Left renal cortex interstitium (tissue), 4 donors: ENCODE results near the gene TMOD3. TPM values are rescaled to one million over a fixed set of nuclear protein-coding genes. Genes with fewer than 3 reads are reported as not detected.

Experiments used
- DNase-seq, 4 donors: peaks; one replicate each; pipeline ENCODE4 v3.0.0-alpha.2; 2013; ENCODE audit warnings: low read depth in 4 of 4, low spot score in 2 of 4, missing footprints in 1 of 4
- polyA plus RNA-seq, 4 donors: library from polyadenylated mRNA; unstranded; fragments of 120-200 nt; gene quantifications; one replicate each; pipeline ENCODE4 v1.2.1, GENCODE V29; 2013; ENCODE audit not compliant: insufficient read length in 4 of 4

The TMOD3 gene
- polyA plus RNA-seq, 4 donors, result 41.6 to 57.2 (median 48.2) TPM

DNA sequence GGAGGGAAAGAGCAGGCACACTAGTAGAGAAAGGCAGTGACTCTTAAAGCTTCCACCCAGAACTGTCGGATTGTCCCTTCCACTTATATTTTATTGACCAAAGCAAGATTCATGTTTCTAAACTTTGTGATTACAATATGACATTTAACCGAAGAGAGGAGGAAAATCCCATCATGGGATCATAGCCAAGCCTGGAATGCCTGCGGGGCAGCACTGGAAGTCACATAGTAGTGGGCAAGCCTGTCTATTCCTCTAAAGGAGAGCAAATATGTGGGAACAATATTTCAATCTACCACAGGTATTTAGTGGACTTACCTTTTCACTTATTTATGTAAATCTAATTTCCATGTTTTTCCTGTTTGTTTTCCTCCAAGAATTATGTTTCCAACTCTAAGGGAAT, 3.8 kb upstream of the TMOD3 start:
- DNase-seq, result no peak

DNA sequence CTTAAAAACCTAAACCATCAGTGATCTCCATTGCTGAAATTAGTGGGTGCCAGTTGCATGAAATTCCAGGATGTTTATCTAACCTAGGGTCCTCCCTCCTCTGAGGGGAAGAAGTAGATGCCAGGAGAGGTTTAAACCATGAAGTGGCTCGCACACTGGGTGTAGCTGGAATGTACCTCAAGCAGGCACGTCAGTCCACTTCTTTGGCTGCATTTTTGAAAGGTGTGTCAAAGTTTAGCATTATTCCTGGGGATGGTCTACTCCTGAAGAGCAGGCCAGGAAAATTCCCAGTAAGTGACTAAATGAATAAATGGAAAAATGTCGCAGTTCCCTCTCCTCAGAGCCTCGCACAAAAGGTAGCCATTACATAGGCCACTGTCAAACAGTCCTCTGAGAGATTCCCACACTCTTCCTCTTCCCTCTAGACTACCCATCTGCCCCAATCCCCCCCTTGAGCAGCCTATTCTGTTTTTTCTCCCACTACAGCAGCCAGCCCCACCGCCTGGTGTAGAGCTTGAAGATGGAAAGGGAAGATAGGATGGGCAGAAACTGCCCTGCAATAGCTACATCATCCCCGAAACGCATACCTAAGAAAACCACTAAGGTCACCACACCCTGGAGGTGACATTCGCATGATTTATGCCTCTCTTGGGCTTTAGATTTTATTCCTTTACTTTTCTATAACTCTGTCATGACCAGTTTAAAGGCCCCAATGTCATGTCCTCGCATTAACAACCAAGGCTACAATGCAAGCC, 655 bp upstream of the TMOD3 start:
- no peak for DNase-seq

DNA sequence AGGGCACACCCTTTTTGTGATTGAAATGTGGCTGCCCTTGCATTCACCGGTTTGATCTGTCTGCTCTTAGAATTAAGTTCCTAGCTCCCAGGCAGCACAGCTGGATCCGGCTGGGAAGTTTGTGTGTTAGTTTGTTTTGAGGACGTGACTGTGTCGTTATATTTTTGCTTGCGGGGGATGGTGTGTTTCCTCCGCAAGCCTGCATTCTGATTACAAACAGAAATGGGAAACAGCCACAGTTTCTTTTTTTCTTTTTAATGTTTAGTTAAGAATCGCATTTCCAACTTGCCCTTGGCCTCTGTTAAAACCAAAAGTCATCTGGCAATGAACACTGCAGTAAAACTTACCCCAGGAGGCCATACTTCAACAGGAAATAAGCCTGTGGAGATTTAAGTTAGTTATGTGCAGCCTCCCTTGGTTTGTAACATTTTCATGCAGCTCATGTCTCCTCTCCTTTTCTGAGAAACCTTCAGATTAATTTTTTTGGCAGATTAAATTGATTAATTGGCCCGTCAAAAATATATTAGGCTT, 888 bp downstream of the TMOD3 start:
- peak; percentile 63 to 78 (median 72) for DNase-seq

DNA sequence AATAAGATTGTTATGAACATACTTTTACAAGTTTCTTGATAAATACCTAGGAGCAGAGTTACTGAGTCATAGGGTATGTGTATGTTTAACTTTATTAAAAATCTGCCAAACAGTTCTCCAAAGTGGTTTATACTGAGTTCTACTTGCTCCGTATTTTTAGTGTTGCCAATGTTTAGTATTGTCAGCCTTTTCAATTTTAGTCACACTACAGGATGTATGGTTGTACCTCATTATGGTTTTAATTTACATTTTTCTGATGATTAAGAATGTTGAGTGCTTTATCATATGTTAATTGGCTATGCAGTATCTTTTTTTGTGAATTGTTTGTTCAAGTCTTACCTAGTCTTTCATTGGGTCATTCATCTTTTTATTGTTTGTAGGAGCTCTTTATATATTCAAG, 4.3 kb downstream of the TMOD3 start:
- no peak for DNase-seq

- peak in 2 of 4 donors; percentile 28 to 34 for DNase-seq
These were observed 8.4 kb downstream of the TMOD3 start for GRCh38 chr15:51837792-51838251.

DNA sequence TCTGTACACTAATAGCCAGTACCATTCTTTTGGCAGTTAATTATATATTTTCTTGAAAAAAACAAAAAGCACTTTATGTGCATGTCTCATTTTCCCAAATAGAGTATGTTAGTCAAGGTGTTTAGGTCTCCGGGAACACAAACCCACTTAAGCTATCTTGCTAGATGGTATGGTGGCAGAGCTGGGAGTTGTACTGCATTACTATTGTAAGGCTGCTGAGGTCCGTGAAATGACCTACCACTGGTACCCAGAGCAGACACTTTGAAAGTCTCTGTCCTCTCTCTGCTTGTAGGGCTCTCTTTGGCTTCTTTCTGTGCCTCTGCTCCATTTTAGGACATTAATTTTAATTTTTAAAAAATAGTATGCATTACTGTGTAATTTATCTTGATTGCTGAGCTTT, 8.8 kb downstream of the TMOD3 start:
- no peak for DNase-seq

- DNase-seq, result no peak
These were observed 11.2 kb downstream of the TMOD3 start for GRCh38 chr15:51840692-51841091.

DNA sequence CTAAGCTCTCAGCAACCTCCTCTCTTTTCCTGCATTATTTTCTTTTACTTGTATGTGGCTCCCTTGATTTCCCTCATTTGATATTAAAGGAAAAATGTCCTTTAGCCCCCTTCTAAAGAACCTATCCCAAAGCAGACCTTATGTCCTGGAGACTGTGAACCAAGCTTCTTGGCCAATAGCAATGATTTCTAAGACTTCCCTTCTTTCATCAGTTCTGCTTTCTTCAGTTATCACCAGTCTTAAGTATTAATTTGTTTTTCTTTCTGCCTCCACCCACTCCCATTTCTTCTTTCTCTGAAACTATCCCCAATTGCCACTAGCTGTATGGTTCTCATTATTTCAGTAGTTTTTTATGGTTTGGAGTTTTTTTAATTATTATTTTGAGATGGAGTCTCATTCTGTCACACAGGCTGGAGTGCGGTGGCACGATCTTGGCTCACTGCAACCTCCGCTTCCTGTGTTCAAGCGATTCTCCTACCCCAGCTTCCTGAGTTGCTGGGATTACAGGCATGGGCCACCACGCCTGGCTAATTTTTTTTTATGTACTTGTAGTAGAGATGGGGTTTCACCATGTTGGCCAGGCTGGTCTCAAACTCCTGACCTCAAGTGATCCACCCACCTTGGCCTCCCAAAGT, 12.1 kb downstream of the TMOD3 start:
- no peak for DNase-seq

DNA sequence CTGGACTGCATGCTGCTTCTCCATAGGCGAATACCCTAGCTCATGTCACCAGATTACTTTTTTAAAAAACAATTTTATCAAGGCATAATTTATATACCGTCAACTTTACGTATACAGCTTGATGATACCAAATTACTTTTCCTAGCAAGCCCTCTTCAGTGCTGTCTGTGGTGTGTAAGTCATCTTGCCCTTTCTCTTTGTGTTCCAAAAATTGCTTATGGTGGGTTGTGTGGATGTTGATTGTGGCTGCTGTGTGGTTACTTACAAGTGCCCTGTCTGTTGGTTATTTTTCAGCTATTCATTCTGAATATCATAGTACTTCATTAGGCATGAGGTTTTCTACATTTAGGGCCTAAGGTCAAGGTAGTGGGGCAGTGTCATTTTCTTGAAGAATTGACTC, 12.8 kb downstream of the TMOD3 start:
- DNase-seq, result no peak

DNA sequence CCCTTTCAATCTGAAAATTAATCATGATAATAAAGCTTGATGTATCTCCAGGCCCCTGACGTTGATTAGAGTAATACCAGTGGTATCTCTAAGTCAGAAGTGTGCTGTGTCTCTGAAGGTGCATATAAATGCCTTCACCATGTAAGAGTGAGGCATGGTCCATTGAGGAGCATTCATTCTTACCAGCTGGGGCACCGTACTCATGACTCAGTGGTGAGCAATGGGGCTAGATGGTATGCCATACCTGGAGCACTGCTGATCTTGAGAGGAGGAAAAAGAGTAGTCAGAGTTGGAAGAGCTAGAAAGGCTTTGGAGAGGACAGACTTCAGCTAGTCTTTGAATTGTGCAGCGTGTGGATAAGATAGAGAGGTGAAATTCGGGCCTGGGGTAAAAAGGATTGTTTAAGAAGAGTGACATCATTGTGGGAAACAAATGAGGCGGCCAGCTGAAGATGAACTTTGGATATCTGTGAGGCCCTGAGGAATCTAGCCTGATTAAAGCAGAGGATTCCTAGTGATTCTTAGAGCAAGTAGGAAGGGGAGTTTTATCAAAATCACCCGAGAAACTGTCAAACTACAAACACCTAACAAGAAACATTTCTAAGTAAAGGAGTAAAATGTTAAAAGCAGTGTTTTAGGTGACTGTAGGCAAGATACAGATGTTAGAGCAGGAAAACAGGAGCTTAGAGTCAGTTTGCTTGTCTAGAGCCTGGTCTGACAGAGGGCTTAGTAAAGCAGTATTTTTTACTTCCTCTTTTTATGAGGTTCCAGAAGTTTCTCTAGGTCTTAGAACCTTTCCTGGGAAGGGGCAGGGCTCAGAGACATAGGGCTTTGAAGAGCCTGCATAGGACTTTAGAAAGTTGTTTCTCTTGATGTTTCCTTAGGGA, 13.6 kb downstream of the TMOD3 start:
- DNase-seq, result no peak

DNA sequence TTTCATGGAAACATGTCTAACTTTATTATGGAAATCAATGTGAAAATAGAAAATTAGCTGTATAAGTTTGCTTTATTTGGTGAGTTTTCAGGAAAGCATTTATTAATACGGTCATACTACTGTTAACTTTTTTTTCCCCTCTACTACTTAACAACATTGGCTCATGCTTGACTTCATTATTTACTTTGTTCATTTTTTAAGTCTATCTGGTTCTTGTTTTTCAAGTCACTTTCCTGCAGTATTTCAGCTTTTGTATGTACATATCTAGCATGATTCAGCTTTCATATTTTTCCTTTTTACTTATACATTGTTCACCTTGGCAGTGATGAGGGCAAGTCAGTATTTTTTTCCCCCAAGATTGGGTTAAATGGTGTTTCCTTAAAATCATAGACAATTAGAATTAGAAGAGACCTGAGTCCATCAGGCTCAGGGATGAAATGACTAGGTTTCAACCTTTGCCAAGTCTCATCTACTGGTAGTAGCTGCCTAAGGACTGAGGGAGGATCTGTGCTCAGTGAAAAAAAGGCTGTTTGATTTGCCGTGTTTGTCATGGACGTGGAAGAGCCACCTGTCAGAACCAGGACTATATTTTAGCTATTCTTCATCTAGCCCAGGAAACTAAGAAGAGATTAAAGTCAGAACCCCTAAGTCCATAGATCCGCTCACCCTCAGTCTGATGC, 15.4 kb downstream of the TMOD3 start:
- no peak for DNase-seq

GRCh38 chr15:51846066-51846462, 16.6 kb downstream of the TMOD3 start:
- DNase-seq, result no peak

- DNase-seq, result no peak
These were observed 17.2 kb downstream of the TMOD3 start for GRCh38 chr15:51846463-51847230.

- no peak for DNase-seq
These were observed 19.4 kb downstream of the TMOD3 start for GRCh38 chr15:51848811-51849210.

- DNase-seq, result no peak
These were observed 20.4 kb downstream of the TMOD3 start for GRCh38 chr15:51849860-51850259.

GRCh38 chr15:51853998-51854397, 24.5 kb downstream of the TMOD3 start:
- no peak for DNase-seq

- no peak for DNase-seq
These were observed 26.2 kb downstream of the TMOD3 start for GRCh38 chr15:51855612-51856011.

DNA sequence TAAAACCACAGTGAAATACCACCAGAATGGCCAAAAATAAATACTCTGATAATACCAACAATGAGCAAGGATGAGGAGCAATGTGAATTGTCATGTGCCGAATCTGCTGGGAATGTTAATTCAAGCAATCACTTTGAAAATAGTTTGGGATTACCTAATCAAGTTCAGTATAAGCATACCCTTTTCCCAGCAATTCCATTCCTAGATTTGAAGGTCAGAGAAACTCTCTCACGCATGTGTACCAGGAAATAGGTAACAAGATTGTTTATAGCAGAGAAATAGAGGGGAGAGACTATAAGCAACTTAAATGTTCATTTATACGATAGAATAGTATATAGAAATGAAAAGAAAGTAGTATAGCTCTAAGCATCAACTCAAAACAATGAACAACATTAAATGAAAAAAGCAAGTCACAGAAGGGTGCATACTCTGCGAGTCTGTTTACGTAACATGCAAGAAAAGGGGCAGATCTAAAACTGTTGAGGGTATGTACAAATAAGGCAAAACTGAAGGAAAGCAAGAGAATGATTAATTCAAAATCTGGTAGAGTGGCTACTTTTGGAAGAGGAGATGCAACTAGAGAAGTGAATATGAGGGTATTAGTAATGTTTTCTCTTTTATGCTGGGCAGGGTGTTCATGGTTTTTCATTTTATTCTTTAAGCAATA, 27.4 kb downstream of the TMOD3 start:
- DNase-seq, result no peak
